Activated CD8-positive, alpha-beta memory T cell treated with anti-CD3 and anti-CD28 coated beads, Interleukin-2, amount 50 U/mL, for 4 hours (primary cell): ENCODE measurements around the gene FMO3.

ENCODE experiments used
- DNase-seq: peaks from one replicate; pipeline ENCODE4 v3.0.0-alpha.2; 2020

Gene FMO3

GRCh38 chr1:171117085-171117484, 26.4 kb downstream of the FMO3 start:
- DNase-seq = no peak

GRCh38 chr1:171119648-171120047, 28.9 kb downstream of the FMO3 start:
- no peak for DNase-seq

GRCh38 chr1:171122299-171122698, 31.6 kb downstream of the FMO3 start:
- no peak for DNase-seq

GRCh38 chr1:171122893-171123292, 32.2 kb downstream of the FMO3 start:
- DNase-seq = no peak

GRCh38 chr1:171126504-171126903, 35.8 kb downstream of the FMO3 start:
- DNase-seq = no peak

GRCh38 chr1:171127099-171127498, 36.4 kb downstream of the FMO3 start:
- no peak for DNase-seq

GRCh38 chr1:171127501-171127900, 36.8 kb downstream of the FMO3 start:
- no peak for DNase-seq

- no peak for DNase-seq
Measured at GRCh38 chr1:171128463-171128862, 37.8 kb downstream of the FMO3 start.

- DNase-seq = no peak
Measured at GRCh38 chr1:171134204-171134923, 43.7 kb downstream of the FMO3 start.

GRCh38 chr1:171137580-171137979, 46.9 kb downstream of the FMO3 start:
- no peak for DNase-seq

- DNase-seq = no peak
Measured at GRCh38 chr1:171138980-171139379, 48.3 kb downstream of the FMO3 start.

GRCh38 chr1:171139890-171140289, 49.2 kb downstream of the FMO3 start:
- no peak for DNase-seq

GRCh38 chr1:171140401-171140800, 49.7 kb downstream of the FMO3 start:
- DNase-seq = no peak

GRCh38 chr1:171140956-171141687, 50.4 kb downstream of the FMO3 start:
- no peak for DNase-seq

GRCh38 chr1:171141688-171142415, 51.1 kb downstream of the FMO3 start:
- no peak for DNase-seq

- no peak for DNase-seq
Measured at GRCh38 chr1:171142416-171143385, 52.0 kb downstream of the FMO3 start.

- DNase-seq = no peak
Measured at GRCh38 chr1:171150156-171150555, 59.5 kb downstream of the FMO3 start.

- no peak for DNase-seq
Measured at GRCh38 chr1:171152549-171152948, 61.8 kb downstream of the FMO3 start.

GRCh38 chr1:171155484-171155883, 64.8 kb downstream of the FMO3 start:
- DNase-seq = no peak

- no peak for DNase-seq
Measured at GRCh38 chr1:171158096-171158495, 67.4 kb downstream of the FMO3 start.

- DNase-seq = no peak
Measured at GRCh38 chr1:171158551-171158950, 67.8 kb downstream of the FMO3 start.

GRCh38 chr1:171159148-171159547, 68.4 kb downstream of the FMO3 start:
- no peak for DNase-seq

- no peak for DNase-seq
Measured at GRCh38 chr1:171160211-171160610, 69.5 kb downstream of the FMO3 start.
